NCI-H526 treated with DMSO at 0.1 percent for 48 hours (cell line): ENCODE results near the gene PIWIL4.
A peak's percentile ranks its signal among the peaks of the same experiment; 100 is the strongest.
"Not testable (repeated sequence)": the region's sequence is repeated elsewhere in the genome, so short reads cannot be mapped to it uniquely, and the experiment has no call there.

Source experiments
- DNase-seq: peaks from one replicate; lab custom pipeline; 2025; lab: John Stamatoyannopoulos, UW

The PIWIL4 gene

DNA sequence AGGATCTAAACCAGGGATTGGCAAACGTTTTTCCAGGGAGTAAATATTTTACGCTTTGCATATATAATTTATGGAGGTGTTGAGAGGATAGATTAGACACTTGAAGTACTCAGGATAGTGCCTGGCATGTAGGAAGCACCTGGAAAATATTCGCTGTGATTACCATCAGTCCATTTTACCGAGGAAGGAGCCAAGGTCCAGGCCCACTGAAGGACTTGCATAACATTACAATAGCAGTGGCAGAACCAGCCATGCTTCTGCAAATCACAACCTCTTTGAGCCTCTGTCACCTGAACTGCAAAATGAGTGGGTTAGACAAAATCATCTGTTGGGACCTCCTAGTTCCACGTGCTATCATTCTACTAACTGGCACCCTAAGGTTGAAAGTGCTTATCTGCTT is 18.0 kb upstream of the PIWIL4 start:
- no peak for DNase-seq

DNA sequence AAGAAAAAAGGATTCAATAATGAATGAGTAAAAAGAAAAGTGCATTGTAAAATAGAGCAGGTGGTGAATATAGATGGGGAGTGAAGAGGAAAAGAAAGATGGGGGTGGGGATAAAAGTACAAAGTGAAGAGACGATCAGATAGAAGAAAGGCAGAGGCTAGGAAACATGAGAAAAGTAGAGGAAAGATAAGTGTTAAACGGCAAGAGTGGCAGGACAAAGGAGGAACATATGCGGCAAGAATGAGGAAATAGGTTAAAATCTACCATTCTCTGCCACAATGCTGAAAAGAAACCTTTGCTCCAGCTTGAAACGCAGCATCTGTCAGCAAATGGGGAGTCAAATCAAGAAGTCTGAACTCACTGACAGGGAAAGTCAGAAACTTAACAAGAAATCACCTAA is 16.7 kb upstream of the PIWIL4 start:
- DNase-seq, result no peak

GRCh38 chr11:94553938-94554337 is 13.2 kb upstream of the PIWIL4 start:
- DNase-seq, result no peak

DNA sequence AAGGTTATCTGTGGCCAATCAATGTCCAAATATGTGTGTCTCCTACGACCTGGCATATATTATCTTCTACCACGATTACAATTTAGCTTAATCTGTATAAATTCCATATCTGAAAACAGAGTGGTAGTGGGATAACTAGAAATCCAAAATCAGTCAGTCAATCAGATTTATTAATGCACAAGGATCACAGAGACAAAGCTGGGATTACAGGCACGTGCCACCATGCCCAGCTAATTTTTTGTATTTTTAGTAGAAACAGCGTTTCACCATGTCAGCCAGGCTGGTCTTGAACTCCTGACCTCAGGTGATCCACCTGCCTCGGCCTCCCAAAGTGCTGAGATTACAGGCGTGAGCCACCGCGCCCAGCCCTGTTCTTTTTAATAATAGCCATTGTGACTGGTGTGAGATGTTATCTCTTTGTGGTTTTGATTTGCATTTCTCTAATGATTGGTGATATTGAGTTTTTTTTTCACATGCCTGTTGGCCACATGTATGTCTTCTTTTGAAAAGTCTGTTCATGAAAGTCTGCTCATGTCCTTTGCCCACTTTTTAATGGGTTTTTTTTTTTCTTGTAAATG is 11.3 kb upstream of the PIWIL4 start:
- DNase-seq, result peak; percentile 48

GRCh38 chr11:94557421-94557820 is 9.7 kb upstream of the PIWIL4 start:
- no peak for DNase-seq

GRCh38 chr11:94557992-94558391 is 9.2 kb upstream of the PIWIL4 start:
- DNase-seq, result no peak

GRCh38 chr11:94558468-94558867 is 8.7 kb upstream of the PIWIL4 start:
- DNase-seq, result no peak

DNA sequence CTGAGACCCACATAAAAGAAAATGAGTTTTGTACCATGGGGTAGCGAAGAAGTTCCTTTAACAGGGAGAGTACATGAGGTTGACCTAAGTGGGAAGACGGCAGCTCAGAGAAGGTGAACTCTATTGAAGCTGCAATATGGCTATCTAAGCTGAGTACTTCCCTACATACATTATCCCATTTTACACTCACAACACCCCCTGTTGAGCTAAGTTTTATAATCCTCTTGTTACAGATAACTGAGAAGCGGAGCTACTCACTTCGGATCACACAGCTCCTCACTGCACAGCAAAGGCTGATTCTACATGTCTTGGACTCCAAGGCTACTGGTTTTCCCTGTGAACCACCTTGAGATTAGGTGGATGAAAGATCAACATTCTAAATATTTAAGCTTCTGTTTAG is 8.2 kb upstream of the PIWIL4 start:
- DNase-seq, result no peak

- no peak for DNase-seq
Measured at GRCh38 chr11:94559361-94559760, 7.8 kb upstream of the PIWIL4 start.

DNA sequence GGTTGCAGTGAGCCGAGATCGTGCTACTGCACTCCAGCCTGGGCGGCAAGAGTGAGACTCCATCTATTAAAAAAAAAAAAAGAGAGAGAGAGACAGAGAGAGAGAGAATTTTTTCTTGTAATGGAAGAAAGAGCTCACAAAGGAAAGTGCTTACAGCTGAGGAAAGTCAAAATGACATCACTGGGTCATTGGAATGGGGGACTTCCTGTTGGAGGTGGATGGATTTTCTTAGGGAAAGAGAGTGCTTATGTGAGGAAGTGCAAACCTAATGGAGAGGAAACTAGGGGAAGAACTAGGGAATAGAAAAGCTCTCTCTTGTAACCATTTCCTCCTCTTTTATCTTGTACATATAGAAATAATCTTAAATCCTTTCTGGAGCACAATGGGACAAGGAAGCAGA is 6.3 kb upstream of the PIWIL4 start:
- no peak for DNase-seq

DNA sequence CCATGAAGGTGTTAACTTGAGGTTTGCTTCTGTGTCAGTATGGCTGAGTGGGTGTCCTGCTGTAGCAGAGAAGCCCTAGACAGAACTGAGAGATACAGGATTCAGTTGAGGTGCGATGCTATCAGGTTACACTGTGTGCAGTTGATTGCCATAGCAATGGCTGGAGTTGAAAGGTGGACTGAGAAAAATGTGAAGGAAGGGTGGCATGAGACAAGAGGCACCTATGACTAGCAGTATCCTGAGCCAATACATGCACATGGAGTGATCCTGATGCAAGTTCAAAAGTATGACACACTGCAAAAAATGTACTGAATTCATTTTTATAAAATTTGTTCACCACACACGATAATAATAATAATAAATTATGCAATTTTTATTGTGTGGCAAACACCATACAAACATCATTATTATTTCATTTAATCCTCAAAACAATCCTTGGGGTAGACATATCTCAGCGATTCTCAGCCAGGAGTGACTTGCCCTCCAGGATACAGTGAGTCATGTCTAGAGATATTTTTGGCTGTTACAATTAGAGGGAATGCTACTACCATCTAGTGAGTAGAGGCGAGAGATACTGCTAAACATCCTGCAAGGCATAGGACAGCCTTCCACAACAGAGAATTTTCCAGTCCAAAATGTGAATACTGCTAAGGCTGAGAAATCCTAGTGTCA is 3.9 kb upstream of the PIWIL4 start:
- DNase-seq, result no peak

DNA sequence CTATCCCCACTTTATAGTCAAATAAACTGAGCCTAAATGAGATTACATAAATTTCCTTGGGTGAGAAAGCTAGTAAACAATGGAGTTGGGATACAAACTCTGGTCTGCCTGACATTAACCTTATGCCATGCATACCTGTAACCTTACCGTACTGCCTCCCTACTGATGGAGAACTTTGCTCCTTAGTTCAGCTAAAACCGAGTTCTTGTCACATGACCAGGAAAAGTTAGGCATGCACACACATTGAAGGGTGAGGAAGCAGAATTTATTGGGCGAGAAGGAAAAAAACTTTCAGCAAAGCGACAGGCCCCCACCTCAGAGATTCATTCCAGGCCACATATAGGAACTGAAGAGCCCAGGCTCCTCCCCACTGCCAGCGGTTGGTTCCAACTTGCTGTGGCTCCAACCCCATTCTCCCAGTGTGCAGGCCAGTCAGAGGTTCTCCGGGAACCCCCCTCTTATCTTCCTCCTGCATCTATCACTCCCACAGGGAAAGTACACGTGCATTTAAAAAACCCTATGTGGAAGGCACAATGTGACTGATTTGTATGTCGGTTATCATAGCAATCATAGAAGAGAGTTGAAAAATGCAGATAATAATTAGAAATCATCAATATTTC is 3.2 kb upstream of the PIWIL4 start:
- DNase-seq, result no peak

GRCh38 chr11:94568200-94568599 is 1.0 kb downstream of the PIWIL4 start:
- DNase-seq, result no peak

DNA sequence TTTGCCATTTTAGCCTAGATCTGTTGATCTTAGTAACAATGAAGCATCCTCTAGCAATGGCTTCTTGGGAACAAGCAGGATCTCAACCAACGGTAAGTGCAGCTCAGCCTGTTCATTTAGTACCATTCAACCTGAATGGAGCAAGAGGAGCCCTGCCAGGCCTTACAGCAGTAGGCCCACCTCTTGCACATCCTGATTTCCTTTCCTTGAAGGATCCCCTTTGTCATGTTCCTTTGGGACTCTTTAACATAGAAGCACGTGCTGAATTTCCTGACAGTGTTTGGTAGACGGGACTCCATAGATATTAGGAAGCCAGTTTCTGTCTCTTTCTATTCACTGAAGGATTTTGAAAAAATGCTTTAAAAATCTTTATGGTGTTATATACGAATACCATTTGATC is 1.5 kb downstream of the PIWIL4 start:
- no peak for DNase-seq

- DNase-seq, result not testable (repeated sequence)
Measured at GRCh38 chr11:94572975-94573374, 5.8 kb downstream of the PIWIL4 start.

DNA sequence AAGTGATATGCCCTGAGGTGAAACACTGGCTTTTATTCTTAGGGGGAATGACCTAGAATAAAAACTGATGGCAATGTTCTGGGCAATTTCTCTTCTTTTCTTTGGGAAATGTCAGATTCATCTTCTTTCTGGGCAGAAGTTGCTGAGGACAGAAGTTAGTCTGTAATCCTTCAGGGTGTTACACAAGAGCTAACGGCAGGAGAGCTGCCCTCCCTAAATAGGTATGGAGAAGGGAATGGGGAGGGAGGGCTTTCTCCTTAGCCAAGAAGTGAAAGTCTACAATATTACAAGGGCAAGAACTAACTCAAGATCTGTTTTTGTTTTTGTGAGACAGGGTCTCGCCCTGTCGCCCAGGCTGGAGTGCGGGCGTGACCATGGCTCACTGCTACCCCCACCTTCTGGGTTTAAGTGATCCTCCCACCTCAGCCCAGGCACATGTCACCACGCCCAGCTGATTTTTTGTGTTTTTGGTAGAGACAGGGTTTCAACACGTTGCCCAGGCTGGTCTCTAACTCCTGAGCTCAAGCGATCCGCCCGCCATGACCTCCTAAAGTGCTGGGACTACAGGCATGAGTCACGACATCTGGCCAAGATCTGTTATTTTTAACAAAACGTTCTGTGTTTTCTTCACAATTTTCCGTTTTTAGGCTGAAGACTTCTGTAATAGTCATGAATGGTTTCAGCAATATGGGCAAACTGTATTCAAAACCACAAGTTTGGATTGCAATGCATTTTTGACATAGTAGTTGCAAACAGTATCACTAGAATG is 7.2 kb downstream of the PIWIL4 start:
- no peak for DNase-seq

DNA sequence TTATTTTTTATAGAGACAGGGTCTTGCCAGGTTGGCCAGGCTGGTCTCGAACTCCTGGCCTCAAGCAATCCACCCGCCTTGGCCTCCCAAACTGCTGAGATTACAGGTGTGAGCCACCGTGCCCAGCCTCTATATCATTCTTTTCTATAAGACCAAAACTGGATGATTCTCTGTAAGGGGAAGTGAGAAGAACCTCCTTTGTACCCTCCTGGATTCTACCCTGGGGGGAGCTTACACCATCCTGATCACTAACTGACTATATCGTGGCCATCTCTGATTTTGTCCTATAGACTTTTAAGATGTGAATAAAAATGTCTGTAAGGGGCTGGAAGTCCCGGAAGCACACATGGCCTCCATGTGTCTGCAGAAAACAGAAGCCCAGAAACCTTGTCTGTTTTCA is 9.1 kb downstream of the PIWIL4 start:
- no peak for DNase-seq

GRCh38 chr11:94577841-94578240 is 10.7 kb downstream of the PIWIL4 start:
- DNase-seq, result no peak

DNA sequence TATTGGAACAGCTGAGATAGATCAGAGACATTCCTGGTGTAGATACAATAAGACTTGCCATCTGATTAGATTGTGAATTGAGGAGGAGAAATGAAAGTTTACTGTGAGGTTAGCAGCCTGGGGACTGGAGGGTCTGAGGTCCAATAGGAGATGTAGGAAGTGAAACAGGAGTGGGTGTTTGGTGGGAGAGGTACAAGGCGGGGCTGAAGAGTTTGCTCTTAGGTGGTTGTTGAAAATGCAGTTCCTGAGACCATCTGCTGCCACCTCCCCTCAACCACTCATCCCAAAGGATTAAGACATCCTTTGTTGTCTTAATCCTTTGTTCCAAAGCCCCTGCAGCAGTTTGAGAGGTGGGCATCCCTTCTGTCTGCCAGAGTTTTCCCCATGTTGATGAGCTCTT is 14.8 kb downstream of the PIWIL4 start:
- DNase-seq, result no peak

DNA sequence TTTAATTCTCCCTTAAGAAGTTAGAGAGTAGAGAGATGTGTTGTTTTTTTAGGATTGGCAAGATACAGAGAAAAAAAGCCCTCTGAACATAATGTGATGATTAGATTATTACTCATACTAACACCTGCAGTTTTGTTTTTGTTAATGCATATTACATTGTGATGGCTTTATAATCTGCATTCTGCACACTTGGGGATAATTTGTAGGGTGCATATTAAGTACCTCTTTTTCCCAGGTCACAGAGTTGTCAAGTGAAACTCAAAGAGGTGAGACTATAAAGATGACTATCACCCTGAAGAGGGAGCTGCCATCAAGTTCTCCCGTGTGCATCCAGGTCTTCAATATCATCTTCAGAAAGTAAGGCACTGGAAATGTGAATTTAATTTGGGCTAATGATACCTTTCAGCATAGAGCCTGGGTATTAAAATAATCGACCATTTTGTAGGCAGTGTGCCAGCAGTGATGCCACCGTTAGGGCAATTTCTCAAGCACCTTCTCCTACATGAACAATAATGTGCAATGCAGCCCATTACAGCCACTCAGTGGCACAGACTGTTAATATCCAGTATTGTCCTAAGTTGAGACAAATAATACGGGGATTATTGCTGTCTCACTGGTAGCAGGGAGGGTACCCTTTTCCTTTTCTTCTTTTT is 16.2 kb downstream of the PIWIL4 start:
- no peak for DNase-seq

- no peak for DNase-seq
Measured at GRCh38 chr11:94583866-94584500, 16.8 kb downstream of the PIWIL4 start.

- DNase-seq, result no peak
Measured at GRCh38 chr11:94584978-94585377, 17.8 kb downstream of the PIWIL4 start.
